ENCODE data around the gene GALNT2.

Gene GALNT2

GRCh38 chr1:230155021-230155420, 88.0 kb downstream of the GALNT2 start:
- TF ChIP-seq CTCF (IDR thresholded peaks at IDR 0.05; ENCODE audit: control insufficient read depth, insufficient read depth, low read depth, low read length, missing control alignments), result no peak
- H3K4me3 ChIP-seq (ENCODE audit: control insufficient read depth, low read depth, low read length), result no peak overlapping the region
- DNase-seq (ENCODE audit: low read depth), result no peak

GRCh38 chr1:230156068-230156467, 89.0 kb downstream of the GALNT2 start:
- no peak for DNase-seq (ENCODE audit: low read depth)
- no peak for TF ChIP-seq CTCF (IDR thresholded peaks at IDR 0.05; ENCODE audit: control insufficient read depth, insufficient read depth, low read depth, low read length, missing control alignments)

GRCh38 chr1:230156536-230156935, 89.5 kb downstream of the GALNT2 start:
- no peak for TF ChIP-seq CTCF (IDR thresholded peaks at IDR 0.05; ENCODE audit: control insufficient read depth, insufficient read depth, low read depth, low read length, missing control alignments)
- no peak for DNase-seq (ENCODE audit: low read depth)
- no peak overlapping the region for H3K4me3 ChIP-seq (ENCODE audit: control insufficient read depth, low read depth, low read length)

More at GRCh38 chr1:230156068-230156467, 89.0 kb downstream of the GALNT2 start:
- no peak overlapping the region for H3K4me3 ChIP-seq (ENCODE audit: control insufficient read depth, low read depth, low read length)

GRCh38 chr1:230157420-230158390, 90.7 kb downstream of the GALNT2 start:
- no peak overlapping the region for H3K4me3 ChIP-seq (ENCODE audit: control insufficient read depth, low read depth, low read length)
- no peak for TF ChIP-seq CTCF (IDR thresholded peaks at IDR 0.05; ENCODE audit: control insufficient read depth, insufficient read depth, low read depth, low read length, missing control alignments)

GRCh38 chr1:230158415-230159291, 91.6 kb downstream of the GALNT2 start:
- no peak for DNase-seq (ENCODE audit: low read depth)
- TF ChIP-seq CTCF (IDR thresholded peaks at IDR 0.05; ENCODE audit: control insufficient read depth, insufficient read depth, low read depth, low read length, missing control alignments), result no peak
- H3K4me3 ChIP-seq (ENCODE audit: control insufficient read depth, low read depth, low read length), result no peak overlapping the region

More at GRCh38 chr1:230157420-230158390, 90.7 kb downstream of the GALNT2 start:
- DNase-seq (ENCODE audit: low read depth), result no peak

GRCh38 chr1:230159580-230159979, 92.5 kb downstream of the GALNT2 start:
- no peak for TF ChIP-seq CTCF (IDR thresholded peaks at IDR 0.05; ENCODE audit: control insufficient read depth, insufficient read depth, low read depth, low read length, missing control alignments)
- no peak for DNase-seq (ENCODE audit: low read depth)
- no peak overlapping the region for H3K4me3 ChIP-seq (ENCODE audit: control insufficient read depth, low read depth, low read length)
